Stimulated activated CD8-positive, alpha-beta memory T cell treated with anti-CD3 and anti-CD28 coated beads, Interleukin-12 subunit alpha, Interleukin-12 subunit beta, amount 100 ng/mL, for 24 hours (primary cell): ENCODE data around the gene ZFYVE19.

ENCODE experiments used
- DNase-seq: peaks from one replicate; pipeline ENCODE4 v3.0.0-alpha.2; 2020; ENCODE audit errors: extremely low read depth

ZFYVE19 gene

GRCh38 chr15:40775740-40776536 is 31.0 kb upstream of the ZFYVE19 start:
- no peak for DNase-seq

- no peak for DNase-seq
Observed at GRCh38 chr15:40776537-40777141, 30.2 kb upstream of the ZFYVE19 start.

DNA sequence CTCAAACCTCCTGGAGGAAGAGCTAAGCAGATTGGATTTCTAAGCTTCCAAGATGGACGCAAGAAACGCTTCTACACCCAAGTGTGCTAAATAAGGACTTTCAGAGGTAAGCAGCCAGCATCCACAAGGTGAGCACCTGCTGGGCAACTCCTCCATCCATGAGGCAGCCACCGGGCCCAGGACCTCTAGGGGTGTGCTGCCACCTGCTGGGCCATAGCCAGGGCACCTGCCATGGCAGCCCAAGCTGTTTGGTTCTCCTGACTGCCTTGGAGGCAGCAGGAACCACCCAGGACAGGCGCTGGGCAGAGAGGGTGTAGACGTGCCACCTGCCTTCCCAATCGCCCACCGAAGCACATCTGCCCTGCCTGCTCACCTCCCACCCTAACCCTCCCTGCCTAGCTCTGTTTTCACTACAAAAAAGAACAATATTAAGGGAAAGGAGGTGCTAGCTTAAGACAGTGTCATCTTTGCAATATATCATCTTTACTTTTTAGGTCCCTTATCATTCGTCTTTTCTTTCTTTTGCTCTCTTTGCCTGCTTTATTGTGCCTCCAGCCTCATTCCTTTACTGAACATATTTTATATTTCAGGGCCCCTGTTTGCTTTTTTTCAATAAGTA is 24.2 kb upstream of the ZFYVE19 start:
- DNase-seq = no peak

GRCh38 chr15:40785164-40785563 is 21.7 kb upstream of the ZFYVE19 start:
- no peak for DNase-seq

DNA sequence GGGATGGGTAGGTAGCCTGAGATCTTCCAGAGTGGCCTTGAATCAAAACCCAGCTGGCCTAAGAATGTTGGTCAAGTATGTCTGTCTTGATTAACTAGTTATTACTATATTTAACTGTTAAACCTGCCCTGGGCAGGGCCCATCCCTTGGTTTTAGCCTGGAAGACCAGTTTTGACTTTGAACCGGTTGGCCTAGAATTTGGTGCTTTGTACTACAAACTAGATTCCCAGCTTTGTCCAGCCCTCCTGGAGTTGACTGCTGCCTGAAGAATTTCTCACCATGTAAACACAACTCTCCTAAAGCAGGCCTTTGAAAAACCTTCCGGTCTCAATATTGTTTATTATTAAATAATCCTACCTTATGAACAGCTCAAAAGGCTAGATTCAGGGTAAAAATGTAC is 21.1 kb upstream of the ZFYVE19 start:
- no peak for DNase-seq

DNA sequence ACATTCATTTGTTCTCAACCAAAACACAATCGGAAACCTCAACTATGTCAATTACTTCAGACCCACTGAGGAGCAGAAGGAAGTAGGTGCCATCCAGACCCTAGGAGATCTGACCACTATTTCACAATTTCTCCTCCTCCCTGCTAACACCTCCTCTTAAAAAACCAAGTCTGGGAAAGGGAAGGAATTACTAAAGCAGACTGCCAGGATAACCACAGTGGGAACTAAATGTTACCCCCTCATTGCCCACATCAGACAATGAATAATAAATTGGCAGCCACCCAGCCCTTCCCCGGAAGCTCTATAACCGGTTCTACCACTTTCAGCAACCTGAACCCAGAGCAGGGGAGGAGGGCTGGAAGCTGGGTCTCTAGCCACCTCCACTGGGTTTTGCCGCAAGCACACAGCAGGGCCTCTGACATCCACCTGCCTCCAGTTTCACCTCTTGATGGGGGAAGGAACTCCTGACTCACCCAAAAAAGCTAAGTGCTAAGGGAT is 19.5 kb upstream of the ZFYVE19 start:
- DNase-seq = no peak

GRCh38 chr15:40787991-40788390 is 18.9 kb upstream of the ZFYVE19 start:
- DNase-seq = no peak

DNA sequence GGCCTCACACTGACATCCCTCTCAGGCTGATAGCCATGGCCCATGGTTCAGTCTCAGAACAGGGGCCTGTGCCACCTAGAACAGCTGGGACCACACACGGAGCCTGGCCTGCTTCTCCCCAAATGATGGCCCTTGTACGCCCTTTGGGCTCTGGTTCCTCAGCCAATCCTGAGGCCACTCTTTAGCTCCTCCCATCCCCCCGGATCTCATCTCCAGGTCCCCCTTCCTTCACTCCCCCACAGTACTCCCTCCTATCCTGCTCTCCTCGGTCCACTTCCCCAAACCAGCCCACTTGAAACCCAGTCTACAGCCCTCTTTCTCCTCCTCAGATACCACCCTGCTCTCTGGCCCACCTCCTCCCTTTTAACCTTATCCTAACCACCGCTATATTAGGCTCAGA is 17.8 kb upstream of the ZFYVE19 start:
- DNase-seq = no peak

DNA sequence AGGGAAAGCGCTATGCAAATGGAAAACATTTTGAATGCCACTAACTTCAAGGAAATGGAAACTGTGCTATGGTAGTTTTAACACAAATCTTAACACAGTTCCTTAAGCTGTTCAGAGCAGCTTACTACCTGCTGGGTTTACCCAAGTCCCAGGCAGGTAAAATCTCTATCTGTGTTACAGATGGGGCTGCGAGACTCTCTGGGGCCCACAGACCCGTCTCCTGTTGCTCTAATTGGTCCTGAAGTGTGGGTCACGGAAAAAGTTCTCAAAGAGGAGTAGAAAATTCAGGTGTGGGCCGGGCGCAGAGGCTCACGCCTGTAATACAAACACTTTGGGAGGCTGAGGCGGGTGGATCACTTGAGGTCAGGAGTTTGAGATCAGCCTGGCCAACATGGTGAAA is 16.9 kb upstream of the ZFYVE19 start:
- no peak for DNase-seq

DNA sequence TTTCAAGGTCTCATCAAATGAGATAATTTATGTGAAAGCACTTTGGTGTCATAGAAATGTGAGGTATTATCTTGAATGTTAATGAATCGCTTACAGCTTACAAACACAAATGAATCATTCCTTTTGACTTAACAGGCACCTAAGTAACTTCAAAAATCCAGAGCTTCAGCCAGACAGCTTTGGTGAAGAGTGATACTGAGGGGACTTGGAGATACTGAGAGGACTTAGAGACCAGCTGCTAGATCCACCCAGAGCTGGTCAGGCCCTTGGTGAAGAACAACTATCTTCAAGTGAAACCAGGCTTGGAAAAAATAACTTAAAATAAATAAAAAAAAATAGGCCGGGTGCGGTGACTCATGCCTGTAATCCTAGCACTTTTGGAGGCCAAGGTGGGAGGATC is 16.2 kb upstream of the ZFYVE19 start:
- DNase-seq = no peak

DNA sequence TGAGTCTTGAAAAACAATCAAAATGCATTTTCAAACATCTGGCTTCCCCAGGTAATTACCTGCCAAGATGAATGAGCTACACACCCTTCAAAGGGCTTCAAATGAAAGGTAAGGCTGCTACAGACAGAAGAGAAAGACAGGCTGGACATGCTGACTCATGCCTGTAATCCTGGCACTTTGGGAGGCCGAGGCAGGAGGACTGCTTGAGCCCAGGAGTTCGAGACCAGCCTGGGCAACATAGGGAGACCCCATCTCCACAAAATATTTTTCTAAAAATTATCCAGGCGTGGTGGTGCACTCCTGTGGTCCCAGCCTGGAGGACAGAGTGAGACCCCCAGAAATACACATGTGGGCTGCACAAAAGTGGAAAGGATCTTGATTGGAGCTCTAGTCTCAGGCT is 14.5 kb upstream of the ZFYVE19 start:
- DNase-seq = no peak

- no peak for DNase-seq
Observed at GRCh38 chr15:40793216-40793989, 13.5 kb upstream of the ZFYVE19 start.

GRCh38 chr15:40796041-40796440 is 10.8 kb upstream of the ZFYVE19 start:
- no peak for DNase-seq

GRCh38 chr15:40796512-40796911 is 10.4 kb upstream of the ZFYVE19 start:
- no peak for DNase-seq

DNA sequence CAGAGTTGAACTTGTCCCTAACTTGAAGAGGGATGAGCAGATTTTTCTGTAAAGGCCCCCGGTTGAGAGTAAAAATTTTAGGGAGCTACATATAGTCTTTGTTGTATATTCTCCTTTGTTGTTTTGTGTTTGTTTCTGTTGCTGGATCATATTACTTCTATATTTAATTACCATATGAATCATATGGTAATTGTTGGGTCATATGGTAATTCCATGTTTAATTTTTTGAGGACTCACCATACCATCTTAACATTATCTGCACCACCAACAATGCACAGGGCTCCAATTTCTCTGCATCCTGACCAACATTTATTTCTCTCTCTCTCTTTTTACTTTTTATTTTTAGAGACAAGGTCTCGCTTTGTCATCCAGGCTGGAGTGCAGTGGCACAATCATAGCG is 7.4 kb upstream of the ZFYVE19 start:
- DNase-seq = no peak

DNA sequence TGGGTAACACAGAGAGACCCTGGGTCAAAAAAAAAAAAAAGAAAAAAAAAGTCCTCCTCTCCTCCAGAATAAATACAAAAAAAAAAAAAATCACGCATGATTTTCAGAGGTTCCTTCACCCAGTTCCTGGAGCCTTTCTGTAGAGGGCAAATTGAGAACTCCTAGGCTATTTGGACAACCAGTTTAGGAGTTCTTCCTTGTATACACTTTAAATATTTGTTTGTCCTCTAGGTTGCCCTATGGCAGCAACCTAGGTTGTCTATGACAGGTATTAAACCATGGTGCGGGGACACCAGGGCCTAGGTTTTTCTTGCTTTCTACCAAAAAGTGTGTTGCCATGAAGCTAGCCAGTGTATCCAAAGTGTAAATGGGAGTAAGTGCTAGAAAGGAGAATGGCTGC is 3.8 kb upstream of the ZFYVE19 start:
- DNase-seq = no peak

GRCh38 chr15:40803688-40804087 is 3.2 kb upstream of the ZFYVE19 start:
- no peak for DNase-seq

DNA sequence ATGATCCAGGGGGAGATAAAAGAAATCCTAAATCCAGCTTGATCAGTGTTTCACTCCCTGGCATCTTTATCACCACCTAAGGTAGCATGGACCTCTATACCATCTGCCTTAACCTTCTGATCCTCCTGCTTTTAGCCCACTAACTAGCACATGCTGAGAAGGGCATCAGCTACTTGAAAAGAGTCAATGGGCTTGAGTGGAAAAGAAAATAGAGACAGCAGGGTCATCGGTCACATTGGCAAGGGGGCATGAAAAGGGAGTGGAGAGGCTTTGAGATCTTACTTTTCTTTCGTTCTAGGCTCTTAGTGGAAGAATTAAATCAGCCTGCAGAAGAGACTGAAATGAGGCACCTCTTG is 239 bp upstream of the ZFYVE19 start:
- no peak for DNase-seq

DNA sequence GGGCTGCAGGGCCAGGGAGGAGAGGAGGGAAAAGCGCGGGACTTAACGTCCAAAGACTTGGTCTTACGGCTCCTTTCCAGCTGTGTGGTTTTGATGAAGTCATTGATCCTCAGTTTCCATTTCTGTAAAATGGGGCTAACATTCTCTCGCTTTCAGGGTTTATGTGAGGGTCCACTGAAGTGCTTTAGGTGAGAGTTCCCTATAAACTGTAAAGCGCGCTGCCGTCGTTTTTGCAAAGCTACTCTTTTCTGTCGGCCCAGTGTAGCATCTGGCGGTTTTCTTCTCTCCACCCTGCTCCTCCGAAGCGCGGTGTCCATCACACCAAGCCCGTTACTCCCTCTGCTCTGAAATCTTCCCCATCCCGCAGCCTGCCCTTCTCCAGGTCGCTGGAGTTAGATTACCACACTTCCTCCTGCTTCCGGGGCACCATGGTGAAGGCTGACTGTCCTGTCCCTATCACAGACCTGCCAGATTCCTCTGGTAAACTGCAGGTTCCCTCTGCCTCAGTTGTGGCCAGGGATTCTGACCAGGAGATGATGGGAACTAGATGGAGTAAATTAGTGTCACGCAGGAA is 1.1 kb downstream of the ZFYVE19 start:
- no peak for DNase-seq

DNA sequence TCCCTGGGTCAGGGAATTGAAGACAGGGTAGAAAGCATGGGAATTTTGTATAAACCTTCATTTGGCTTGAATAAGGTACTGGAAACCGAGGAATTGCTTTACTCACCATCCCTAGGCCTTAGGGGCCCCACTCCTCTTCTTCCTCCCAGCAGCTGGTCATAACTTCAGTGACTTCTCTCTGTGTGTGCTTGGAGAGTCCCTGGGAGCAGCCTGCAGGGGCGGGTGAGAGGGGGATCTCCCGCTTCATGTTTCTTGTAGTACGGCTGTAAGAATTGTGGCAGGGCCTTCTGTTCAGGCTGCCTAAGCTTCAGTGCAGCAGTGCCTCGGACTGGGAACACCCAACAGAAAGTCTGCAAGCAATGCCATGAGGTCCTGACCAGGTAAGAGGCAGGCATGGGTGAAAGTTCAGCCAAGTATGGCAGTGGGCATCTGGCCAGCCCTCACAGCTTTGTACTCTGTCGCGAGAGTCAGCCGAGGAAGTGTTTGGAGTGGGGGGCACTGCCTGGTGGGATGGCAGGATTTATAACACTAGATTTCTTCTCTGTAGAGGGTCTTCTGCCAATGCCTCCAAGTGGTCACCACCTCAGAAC is 2.1 kb downstream of the ZFYVE19 start:
- DNase-seq = no peak

- no peak for DNase-seq
Observed at GRCh38 chr15:40812721-40813425, 6.0 kb downstream of the ZFYVE19 start.
